Measurements from ENCODE around the gene POU2F3.

POU2F3 gene

DNA sequence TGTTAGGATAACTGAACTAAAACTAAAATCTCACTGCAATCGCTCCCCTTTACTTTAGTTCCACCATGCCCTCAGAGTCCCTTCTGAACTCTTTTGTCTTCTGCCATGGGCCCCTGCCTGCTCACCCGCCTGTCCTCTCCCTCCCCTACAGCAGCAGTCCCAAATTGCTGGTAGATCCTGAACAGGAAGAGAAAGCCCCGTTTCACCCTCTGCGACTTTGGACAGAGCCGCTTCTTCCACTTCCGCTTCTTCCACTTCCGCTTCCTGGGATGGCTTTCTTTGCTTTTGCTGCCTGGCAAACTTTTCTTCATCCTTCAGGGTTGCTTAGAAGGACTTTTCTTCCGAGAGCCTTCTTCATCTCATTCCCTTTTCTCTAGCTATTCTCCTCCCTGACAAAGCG lies 49.5 kb downstream of the POU2F3 start:
- DNase-seq, result no peak

DNA sequence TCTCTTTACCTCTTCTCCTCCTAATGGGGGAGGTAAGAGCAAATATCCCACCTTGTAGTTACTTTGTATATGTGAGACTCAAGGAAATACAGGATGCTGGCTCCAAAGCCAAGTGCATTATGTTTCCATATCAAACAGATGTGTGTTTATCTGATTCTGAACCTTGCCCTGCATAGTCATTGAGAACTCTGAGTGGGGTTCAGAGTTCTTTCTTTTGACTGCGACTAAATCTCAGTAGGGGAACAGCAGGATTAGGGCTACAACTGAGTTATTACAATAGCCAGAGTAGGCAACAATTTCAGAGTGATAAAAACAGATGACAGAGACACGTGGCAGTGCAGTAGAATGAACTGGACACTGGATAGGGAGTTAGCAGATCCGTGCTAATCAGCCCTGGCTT lies 51.0 kb downstream of the POU2F3 start:
- no peak for DNase-seq

DNA sequence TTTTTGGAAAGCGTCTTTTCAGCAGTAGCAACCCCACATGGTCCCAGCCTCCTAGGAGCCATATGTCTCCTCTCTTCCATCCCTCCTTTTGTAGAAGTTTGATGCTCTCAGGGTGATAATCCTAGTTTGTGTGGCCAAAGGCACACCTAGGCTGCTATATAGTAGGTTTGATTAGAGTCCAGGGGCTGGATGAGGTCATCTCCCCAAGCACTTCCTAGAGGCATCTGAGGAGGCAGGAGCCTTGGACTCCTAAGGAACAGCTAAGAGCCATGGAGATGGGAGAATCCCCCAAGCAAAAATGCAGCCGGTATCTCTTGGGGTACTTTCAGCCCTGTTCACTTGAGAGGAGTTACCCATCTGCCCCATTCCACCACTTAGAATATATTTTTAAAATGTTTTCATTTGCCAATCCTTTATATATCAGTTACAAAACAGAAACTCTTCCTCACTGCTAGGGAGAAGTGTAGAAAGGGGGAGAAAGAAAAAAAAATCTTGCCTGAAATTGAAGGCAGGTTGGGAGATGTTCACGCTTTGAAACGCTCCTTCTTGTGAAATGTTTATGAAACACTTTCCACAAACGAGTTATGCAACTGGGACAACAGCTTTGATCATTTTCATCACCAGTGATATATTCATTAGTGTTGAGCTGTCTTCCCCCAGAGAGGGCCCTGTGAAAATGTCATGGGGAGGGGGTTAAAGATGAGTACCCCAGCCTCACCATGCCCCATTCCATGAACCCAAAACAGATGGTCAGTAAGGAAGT lies 53.3 kb downstream of the POU2F3 start:
- no peak for DNase-seq

- no peak for DNase-seq
Observed at GRCh38 chr11:120294096-120294495, 54.2 kb downstream of the POU2F3 start.

GRCh38 chr11:120295099-120295498 lies 55.2 kb downstream of the POU2F3 start:
- DNase-seq, result no peak

DNA sequence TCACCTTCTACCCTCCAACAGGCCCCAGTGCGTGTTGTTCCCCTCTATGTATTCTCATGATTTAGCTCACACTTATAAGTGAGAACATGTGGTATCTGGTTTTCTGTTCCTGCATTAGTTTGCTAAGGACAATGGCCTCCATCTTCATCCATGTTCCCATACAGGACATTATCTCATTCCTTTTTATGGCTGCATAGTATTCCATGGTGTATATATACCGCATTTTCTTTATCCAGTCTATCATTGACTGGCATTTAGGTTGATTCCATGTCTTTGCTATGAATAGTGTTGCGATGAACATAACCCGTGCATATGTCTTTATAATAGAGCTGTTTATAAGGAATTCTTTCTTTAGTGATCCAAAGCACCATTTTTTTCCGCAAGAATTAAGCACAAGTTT lies 56.6 kb downstream of the POU2F3 start:
- DNase-seq, result no peak

DNA sequence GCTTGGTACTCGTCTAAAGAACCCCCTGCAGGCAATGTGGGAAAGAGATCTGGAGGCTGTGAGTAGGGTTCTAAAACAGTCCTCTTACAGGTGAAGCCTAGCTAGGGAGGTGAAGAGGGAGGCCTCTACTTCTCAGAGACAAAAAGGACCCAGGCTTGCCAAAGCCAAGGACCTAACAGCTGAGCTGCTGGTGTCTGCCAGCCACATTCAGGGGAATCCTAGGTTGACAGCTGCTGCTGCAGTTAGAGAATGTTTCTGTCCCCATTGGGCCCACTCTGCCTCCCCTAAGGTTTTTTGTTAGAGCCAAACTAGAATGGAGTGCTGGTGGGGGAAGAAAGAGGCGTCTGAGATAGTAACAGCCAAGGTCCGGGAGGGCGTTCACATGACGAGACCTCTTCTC lies 58.5 kb downstream of the POU2F3 start:
- DNase-seq, result no peak

GRCh38 chr11:120302001-120302805 lies 62.3 kb downstream of the POU2F3 start:
- DNase-seq, result no peak

- DNase-seq, result peak; percentile 70 to 74
Observed at GRCh38 chr11:120303004-120303637, 63.2 kb downstream of the POU2F3 start.

- no peak for DNase-seq
Observed at GRCh38 chr11:120304526-120304925, 64.6 kb downstream of the POU2F3 start.

GRCh38 chr11:120305286-120305685 lies 65.3 kb downstream of the POU2F3 start:
- DNase-seq, result no peak

DNA sequence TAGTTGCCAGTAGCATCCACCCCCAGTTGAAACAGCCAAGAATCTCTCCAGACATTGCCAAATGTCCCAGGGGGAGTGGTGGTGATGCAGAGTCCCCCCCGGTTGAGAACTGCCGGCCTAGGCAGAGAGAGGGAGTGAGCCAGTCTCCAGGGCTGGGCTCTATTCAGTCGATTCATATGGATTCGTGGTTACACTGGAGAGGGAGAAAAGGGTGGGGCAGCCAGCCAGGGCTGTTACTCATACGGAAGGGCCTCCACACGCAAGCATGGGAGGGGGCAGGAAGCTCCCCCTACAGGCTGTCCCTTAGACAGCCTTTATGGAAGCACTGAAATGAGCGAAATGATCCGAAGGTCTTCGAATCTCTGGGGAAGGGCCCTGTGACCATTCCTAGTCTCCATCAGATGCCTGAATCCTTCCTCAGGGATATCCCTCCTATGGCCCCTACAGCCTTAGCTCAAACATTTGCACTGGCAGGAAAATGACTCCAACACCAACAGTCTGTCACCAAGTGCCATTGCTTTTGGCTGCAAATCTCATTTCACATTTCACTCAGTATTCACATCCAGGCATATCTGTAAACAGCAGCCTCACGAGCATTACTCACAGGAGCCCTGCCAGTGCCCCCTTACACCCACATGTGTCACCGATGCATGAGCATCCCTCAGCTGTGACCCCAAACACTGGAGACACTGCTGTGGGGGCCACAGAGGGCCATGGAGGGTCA lies 66.7 kb downstream of the POU2F3 start:
- no peak for DNase-seq

GRCh38 chr11:120307476-120307875 lies 67.5 kb downstream of the POU2F3 start:
- DNase-seq, result no peak

DNA sequence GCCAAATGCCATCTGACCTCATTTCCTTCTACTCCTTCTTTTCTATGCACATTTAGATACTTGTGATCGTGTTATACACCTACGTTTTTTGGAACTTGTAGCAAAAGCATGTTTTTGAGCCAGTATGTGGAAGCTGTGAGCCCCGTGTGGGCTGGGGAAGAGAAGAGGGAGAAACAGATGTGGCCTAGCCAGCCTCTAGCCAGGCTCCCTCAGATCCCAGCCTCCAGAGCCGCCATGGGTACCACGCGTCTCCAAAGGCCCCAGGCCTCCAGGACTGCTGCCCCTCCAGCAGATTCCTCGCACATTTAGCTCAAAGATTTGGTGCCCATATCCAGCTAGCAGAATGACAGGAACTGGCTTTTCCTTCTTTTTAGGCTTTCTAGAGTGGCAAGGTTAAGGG lies 68.1 kb downstream of the POU2F3 start:
- no peak for DNase-seq

- peak in 1 of 2 experiments; percentile 31 for DNase-seq
Observed at GRCh38 chr11:120310870-120311269, 70.9 kb downstream of the POU2F3 start.

- no peak for DNase-seq
Observed at GRCh38 chr11:120314861-120315260, 74.9 kb downstream of the POU2F3 start.

- DNase-seq, result no peak
Observed at GRCh38 chr11:120316880-120317688, 77.1 kb downstream of the POU2F3 start.

DNA sequence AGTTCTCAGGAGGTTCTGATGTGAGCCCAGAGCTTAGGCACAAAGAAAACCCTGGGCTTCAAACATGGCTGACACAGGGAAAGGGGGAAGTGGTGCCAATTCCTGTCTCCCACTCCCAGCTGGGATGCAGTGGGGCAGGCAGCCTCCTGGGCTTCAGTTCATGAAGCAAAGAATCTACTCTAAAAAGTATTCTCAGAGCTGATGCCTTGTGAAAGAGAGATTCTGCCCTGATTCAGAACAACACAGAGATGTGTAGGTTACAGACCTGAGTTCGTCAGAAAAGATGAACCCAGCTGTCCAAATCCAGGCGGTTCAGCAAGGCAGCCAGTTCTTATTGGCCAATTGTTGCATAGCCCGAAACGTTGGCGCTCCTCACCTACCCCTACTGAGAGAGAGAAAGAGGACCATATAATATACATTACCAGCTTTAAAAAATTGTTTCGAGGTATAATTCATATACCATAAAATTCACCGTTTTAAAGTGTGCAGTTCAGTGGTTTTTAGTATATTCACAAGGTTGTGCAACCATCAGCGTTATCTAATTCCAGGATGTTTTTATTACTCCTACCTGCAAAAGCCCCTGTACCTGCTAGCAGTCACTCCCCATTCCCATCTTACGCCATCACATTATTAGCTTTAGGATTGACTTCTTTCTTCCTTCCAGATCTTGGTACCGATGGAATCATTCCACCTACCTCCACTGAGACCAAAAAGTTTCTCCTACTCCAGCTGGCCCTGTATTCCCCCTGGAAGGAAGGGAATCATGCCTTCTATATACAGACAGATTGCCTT lies 77.9 kb downstream of the POU2F3 start:
- DNase-seq, result no peak

- no peak for DNase-seq
Observed at GRCh38 chr11:120318906-120319305, 79.0 kb downstream of the POU2F3 start.

- DNase-seq, result peak; percentile 84 to 88
Observed at GRCh38 chr11:120324932-120325810, 85.2 kb downstream of the POU2F3 start, which contains the start of gene TLCD5. TLCD5 (plus strand) TSS chr11:120325299; CDS start chr11:120327442, 2,143 bp downstream.
